ENCODE measurements around the gene NLRP1. TPM values are rescaled to one million over a fixed set of nuclear protein-coding genes. Genes with fewer than 3 reads are reported as not detected.

The NLRP1 gene
- total and polyA plus RNA-seq, 9 of the 15 experiments (the other 6 are each of a cell fraction or from before 2014, with no cell fraction given), result 4.0 to 69.4 (median 27.7) TPM

- TF ChIP-seq ATF3 (IDR thresholded peaks at IDR 0.05) (peak; percentile 18), ATF3 (CRISPR knock-in tag; conservative IDR thresholded peaks at IDR 0.05) (no peak), NFE2 (IDR thresholded peaks at IDR 0.05; ENCODE audit: low read depth) (peak; percentile 88), NKRF (IDR thresholded peaks at IDR 0.05; ENCODE audit: borderline replicate concordance) (0 out of 2 replicates have a peak, but pooled peaks have one; percentile 25), JUN (IDR thresholded peaks at IDR 0.05; ENCODE audit: borderline replicate concordance, low read depth, low read length) (no peak), JUN (CRISPR knock-in tag; IDR thresholded peaks at IDR 0.05; ENCODE audit: borderline replicate concordance) (no peak), L3MBTL2 (IDR thresholded peaks at IDR 0.05) (no peak), CEBPG (CRISPR knock-in tag; IDR thresholded peaks at IDR 0.05) (no peak), CEBPG (tag; conservative IDR thresholded peaks at IDR 0.05 in 1 of 2, IDR thresholded peaks at IDR 0.05 in 1 of 2) (no peak)
These were observed 34.2 kb upstream of the NLRP1 start (continued) for GRCh38 chr17:5618476-5618875.

All from K562 (cell line).